ENCODE results near the gene PLCB4. TPM values are rescaled to one million over a fixed set of nuclear protein-coding genes. Genes with fewer than 3 reads are reported as not detected.

PLCB4 gene
- total RNA-seq, 2 donors from 2014 or later = not detected

DNA sequence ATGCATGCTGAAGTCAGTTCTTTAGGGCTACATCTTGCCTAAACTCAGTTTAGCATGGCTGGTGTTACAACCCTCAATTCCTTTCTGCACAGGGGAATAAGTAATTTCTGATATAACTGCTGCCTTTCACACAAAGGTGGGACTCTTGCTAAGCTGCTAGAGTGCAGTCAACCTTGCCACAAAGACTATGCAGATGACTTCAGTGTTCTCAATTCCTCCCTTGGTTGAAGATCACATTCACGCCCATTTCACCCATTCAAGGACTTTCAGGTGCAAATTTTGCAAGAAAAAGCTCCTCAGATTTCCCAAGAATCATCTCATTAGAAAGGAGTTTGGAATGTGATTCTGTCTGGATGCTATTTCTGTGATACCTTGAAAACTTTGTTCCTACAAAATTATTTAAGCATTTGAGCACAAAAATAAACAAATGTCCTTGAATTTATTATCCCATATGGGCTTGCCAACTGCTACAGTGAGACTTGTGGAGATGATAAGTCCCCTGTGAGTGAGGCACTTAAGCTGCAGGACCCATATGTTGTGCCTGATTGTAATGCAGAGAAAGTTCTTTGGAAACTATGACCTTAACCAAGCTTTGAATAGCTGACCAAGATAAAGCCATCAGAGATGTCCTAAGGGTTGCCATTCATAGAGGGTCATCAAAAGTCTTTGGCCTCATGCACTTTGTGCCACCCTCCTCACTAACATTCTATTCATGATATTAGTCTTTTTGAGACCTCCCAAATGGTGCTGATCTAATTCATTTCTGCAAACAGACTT lies 111.8 kb downstream of the PLCB4 start:
- Mint-ChIP-seq H3K27ac (no peak overlapping the region), H3K9me3 (peaks cover 0 to 2% of the 10 kb centered on the region in 2 donors), H3K27me3 (ENCODE audit: low read depth) (no peaks in the 10 kb centered on the region), H3K4me3 (no peak overlapping the region), H3K4me1 (ENCODE audit: low read depth) (no peaks in the 10 kb centered on the region), H3K36me3 (ENCODE audit: insufficient read depth in 2 of 2) (no peaks in the 10 kb centered on the region)
- DNase-seq (no peak), ATAC-seq (replicated peaks in 1 of 2) (no peak)

DNA sequence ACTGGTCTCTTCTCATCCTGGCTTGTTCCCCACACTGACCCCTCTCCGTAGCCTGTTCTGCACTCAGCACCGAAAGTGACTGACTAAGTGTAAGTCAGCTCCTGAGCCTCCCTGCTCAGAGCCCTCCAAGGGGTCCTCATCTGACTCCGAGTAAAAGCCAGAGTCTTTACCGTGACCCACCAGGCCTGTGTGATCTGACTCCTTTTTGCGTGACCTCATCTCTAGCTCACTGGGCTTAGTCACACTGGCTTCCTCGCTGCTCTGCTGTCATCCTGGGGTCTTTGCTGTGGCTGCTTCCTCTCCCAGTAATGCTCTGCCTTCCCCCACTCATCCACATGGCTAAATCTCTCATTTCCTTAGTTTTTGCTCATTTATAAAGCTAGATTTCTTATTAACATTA lies 116.6 kb downstream of the PLCB4 start:
- ATAC-seq (replicated peaks in 1 of 2) (peak in 1 of 2 donors; percentile 15), DNase-seq (no peak)
- H3K4me1 Mint-ChIP-seq (ENCODE audit: low read depth) = no peaks in the 10 kb centered on the region
- H3K27ac Mint-ChIP-seq = no peak overlapping the region
- no peaks in the 10 kb centered on the region for H3K27me3 Mint-ChIP-seq (ENCODE audit: low read depth)
- H3K9me3 Mint-ChIP-seq = peaks cover 0 to 2% of the 10 kb centered on the region in 2 donors
- H3K36me3 Mint-ChIP-seq (ENCODE audit: insufficient read depth in 2 of 2) = no peaks in the 10 kb centered on the region
- H3K4me3 Mint-ChIP-seq = no peak overlapping the region

DNA sequence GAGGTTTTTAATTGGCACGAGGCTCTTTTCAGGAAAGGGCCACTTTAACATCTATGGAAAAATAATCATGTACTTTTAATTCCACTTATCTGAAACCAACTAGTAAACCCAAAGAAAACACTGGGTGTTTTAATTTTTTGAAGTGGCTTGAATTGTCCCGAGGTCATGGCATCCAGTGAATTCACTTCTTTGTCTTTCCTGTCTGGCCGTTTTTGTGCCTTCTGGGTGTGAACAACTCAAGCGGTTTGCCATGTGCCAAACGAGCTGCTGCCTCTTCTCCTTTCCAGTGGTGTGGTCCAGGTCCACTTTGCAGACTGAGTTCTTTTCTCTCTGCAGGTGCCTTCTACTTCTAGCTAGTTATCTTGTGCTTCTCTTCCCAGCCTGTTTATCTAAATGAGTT lies 117.5 kb downstream of the PLCB4 start:
- peaks cover 0 to 2% of the 10 kb centered on the region in 2 donors for H3K9me3 Mint-ChIP-seq
- ATAC-seq (replicated peaks in 1 of 2) (no peak), DNase-seq (no peak)
- no peak overlapping the region for H3K4me3 Mint-ChIP-seq
- no peaks in the 10 kb centered on the region for H3K4me1 Mint-ChIP-seq (ENCODE audit: low read depth)
- no peaks in the 10 kb centered on the region for H3K36me3 Mint-ChIP-seq (ENCODE audit: insufficient read depth in 2 of 2)
- H3K27me3 Mint-ChIP-seq (ENCODE audit: low read depth) = no peaks in the 10 kb centered on the region
- H3K27ac Mint-ChIP-seq = no peak overlapping the region

DNA sequence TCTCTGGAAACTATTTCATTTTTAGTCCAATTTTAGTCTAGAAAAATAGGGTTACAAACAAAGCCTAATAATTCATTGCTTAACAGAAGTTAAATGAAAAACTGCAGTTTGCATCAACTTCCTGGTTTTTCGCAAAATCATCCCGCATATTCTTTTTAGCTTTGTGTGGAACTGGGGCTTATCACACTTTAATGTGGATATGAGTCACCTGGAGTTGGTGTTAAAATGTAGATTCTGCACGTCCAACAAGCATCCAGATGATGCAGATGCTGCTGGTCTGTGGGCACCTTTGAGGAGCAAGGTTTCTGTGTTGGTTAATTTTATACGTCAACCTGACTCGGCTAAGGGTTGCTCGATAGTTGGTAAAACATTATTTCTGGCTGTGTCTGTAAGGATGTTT lies 126.1 kb downstream of the PLCB4 start:
- Mint-ChIP-seq H3K36me3 (ENCODE audit: insufficient read depth in 2 of 2) (no peaks in the 10 kb centered on the region), H3K9me3 (peaks cover 0 to 3% of the 10 kb centered on the region in 2 donors), H3K27me3 (ENCODE audit: low read depth) (no peaks in the 10 kb centered on the region), H3K4me1 (ENCODE audit: low read depth) (no peaks in the 10 kb centered on the region), H3K27ac (no peak overlapping the region), H3K4me3 (no peak overlapping the region)
- ATAC-seq (replicated peaks in 1 of 2) (no peak), DNase-seq (no peak)

DNA sequence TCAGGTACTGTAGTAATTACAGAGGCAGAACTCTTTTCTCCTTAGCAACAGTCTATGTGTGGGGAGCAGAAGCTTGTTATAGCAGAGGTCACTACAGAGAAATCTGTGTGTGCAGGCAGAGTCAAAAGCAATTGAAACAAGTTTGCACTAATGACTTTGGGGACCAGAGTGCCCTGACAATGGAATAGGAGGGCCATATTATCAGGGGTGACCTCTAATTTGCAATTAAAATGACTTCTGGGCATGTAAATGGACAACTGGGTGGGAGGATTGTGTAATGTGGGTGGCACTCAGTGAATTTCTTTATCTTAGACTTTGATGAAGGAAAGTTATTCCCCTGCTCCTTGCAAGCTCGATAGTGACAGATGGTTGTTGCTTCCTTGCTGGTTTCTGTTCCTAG lies 127.2 kb downstream of the PLCB4 start:
- Mint-ChIP-seq H3K27me3 (ENCODE audit: low read depth) (no peaks in the 10 kb centered on the region), H3K27ac (no peak overlapping the region), H3K36me3 (ENCODE audit: insufficient read depth in 2 of 2) (no peaks in the 10 kb centered on the region), H3K4me3 (no peak overlapping the region), H3K4me1 (ENCODE audit: low read depth) (no peaks in the 10 kb centered on the region), H3K9me3 (peaks cover 0 to 3% of the 10 kb centered on the region in 2 donors)
- DNase-seq = no peak
- no peak for ATAC-seq (replicated peaks in 1 of 2)

DNA sequence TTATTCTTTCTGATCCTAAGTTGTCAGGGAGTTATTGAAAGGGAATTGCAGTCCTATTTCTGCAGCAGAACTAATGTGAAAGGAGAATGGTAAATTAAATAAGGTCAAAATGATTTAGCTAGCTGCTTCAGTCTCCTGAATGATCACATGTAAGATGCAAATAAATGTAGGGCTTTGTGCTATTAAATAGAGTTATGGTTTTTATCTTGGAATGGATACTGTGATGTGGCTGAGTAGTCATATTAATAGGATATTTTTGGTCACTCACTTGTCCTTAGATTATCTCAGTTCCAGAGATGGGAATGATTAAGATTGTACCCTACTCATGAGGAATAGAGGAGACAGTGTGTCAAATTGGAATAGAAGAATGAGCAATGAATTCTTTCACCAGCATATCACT lies 129.6 kb downstream of the PLCB4 start:
- no peaks in the 10 kb centered on the region for H3K36me3 Mint-ChIP-seq (ENCODE audit: insufficient read depth in 2 of 2)
- H3K4me3 Mint-ChIP-seq = no peak overlapping the region
- ATAC-seq (replicated peaks in 1 of 2) = no peak
- H3K27ac Mint-ChIP-seq = no peak overlapping the region
- H3K27me3 Mint-ChIP-seq (ENCODE audit: low read depth) = no peaks in the 10 kb centered on the region
- H3K4me1 Mint-ChIP-seq (ENCODE audit: low read depth) = no peaks in the 10 kb centered on the region
- peaks cover 0 to 2% of the 10 kb centered on the region in 2 donors for H3K9me3 Mint-ChIP-seq
- no peak for DNase-seq

DNA sequence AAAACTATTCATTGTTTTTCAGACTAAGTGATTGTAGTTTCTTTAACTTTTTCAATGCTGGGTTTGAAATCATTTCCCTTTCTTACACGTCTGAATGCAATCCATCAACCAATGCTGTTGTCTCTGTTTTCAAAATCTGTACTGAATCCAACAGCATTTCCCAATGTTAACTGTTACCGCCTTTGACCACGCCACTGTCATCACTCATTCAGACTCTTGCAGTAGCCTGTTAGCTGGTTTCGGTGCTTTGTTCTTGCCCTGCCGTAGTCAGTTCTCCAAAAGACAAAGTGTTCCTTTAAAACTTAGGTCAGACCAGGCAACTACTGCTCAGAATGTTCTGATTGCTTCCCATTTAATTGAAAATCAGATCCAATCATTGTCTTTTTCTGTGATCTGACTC lies 131.3 kb downstream of the PLCB4 start:
- no peak overlapping the region for H3K4me3 Mint-ChIP-seq
- no peaks in the 10 kb centered on the region for H3K27me3 Mint-ChIP-seq (ENCODE audit: low read depth)
- DNase-seq (no peak), ATAC-seq (replicated peaks in 1 of 2) (no peak)
- H3K9me3 Mint-ChIP-seq = peaks cover 0 to 2% of the 10 kb centered on the region in 2 donors
- H3K36me3 Mint-ChIP-seq (ENCODE audit: insufficient read depth in 2 of 2) = no peaks in the 10 kb centered on the region
- no peak overlapping the region for H3K27ac Mint-ChIP-seq
- no peaks in the 10 kb centered on the region for H3K4me1 Mint-ChIP-seq (ENCODE audit: low read depth)

DNA sequence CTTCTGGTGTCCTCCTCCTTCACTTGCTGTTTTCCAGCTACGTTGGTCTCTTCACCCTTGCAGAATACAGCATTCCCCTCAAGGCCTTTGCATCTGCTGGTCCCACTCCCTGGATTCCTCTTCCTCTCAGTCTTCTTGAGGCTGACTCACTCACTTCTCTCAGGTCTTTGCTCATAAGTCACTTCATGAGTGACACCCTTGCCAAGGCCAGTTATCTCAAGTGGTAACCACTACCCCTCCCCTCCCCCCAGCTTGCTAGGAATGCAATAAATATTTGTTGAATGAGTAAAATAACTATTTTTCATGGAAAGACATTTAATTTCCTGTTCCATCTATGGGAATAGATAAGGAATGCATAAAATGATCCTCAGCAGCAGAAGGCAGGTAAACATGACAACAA lies 131.7 kb downstream of the PLCB4 start:
- Mint-ChIP-seq H3K36me3 (ENCODE audit: insufficient read depth in 2 of 2) (no peaks in the 10 kb centered on the region), H3K9me3 (peaks cover 0 to 2% of the 10 kb centered on the region in 2 donors), H3K4me1 (ENCODE audit: low read depth) (no peaks in the 10 kb centered on the region), H3K4me3 (no peak overlapping the region), H3K27ac (no peak overlapping the region), H3K27me3 (ENCODE audit: low read depth) (no peaks in the 10 kb centered on the region)
- ATAC-seq (replicated peaks in 1 of 2) (no peak), DNase-seq (no peak)

DNA sequence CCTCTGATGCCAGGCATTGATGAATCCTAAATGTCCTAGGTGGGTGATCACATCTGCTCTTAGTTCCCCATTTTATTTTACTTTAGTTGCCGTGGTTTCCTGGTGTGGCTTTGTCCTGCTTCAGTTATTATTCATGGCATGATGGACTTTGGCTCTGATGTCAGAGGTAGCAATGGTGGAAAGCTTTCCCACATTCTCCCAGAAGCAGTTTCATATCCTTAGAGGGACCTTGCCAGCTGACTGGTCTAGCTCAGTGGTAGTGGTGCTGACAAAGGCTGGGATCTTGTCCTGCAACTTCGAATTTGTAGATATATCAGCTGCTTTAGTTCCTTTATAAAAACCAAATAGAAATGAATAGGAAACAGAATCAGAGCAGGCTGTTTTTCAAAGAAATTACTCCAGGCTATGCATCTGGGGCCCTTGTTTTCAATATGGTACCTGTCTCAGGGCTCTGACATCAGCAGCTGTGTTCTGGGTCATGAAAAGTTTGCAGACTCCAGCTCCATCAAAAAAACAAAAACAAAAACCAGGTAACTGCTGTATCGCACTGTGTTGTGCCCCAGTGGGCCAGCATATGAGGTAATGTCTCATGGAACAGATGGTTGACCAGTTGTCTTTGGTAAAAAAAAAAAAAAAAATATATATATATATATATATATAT lies 133.7 kb downstream of the PLCB4 start:
- Mint-ChIP-seq H3K9me3 (peaks cover 0 to 2% of the 10 kb centered on the region in 2 donors), H3K27me3 (ENCODE audit: low read depth) (no peaks in the 10 kb centered on the region), H3K4me1 (ENCODE audit: low read depth) (no peaks in the 10 kb centered on the region), H3K27ac (no peak overlapping the region), H3K4me3 (no peak overlapping the region), H3K36me3 (ENCODE audit: insufficient read depth in 2 of 2) (no peaks in the 10 kb centered on the region)
- DNase-seq = no peak
- ATAC-seq (replicated peaks in 1 of 2) = no peak

DNA sequence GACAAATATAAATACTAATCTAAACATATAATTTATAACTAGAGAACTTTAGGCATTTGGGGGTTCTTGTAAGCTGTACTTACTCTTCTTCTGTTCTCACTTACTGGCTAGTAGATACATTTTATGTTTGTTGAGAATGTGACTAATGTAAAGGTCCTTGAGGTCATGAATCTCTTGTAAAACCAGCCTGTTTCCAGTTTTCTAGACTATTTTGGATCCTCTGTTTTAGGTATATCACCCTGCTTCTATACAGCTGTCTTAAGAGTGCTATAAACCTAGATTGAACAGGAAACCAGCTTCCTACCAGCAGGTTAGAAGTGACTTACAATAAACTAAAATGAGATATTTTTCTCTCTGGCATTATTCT lies 134.2 kb downstream of the PLCB4 start:
- DNase-seq = no peak
- Mint-ChIP-seq H3K36me3 (ENCODE audit: insufficient read depth in 2 of 2) (no peaks in the 10 kb centered on the region), H3K9me3 (peaks cover 0 to 2% of the 10 kb centered on the region in 2 donors), H3K27me3 (ENCODE audit: low read depth) (no peaks in the 10 kb centered on the region), H3K4me1 (ENCODE audit: low read depth) (no peaks in the 10 kb centered on the region), H3K27ac (no peak overlapping the region), H3K4me3 (no peak overlapping the region)
- ATAC-seq (replicated peaks in 1 of 2) = no peak

DNA sequence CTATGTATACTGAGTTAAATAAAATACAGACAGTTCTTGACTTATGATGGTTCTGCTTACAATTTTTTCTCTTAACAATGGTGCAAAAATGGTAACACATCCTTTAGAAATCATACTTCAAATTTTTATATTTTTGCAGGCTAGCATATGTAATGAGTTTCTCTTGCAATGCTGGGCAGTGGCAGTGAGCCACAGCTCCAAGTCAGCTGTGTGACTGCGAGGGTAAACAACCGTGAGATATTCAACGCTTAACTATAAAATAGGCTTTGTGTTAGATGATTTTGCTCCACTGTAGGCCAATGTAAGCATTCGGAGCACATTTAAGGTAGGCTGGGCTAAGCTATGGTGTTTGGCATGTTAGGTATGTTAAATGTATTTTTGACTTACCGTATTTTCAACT lies 136.1 kb downstream of the PLCB4 start:
- DNase-seq (no peak), ATAC-seq (replicated peaks in 1 of 2) (no peak)
- no peak overlapping the region for H3K27ac Mint-ChIP-seq
- H3K9me3 Mint-ChIP-seq = peaks cover 1 to 2% of the 10 kb centered on the region in 2 donors
- H3K36me3 Mint-ChIP-seq (ENCODE audit: insufficient read depth in 2 of 2) = no peaks in the 10 kb centered on the region
- no peaks in the 10 kb centered on the region for H3K4me1 Mint-ChIP-seq (ENCODE audit: low read depth)
- no peak overlapping the region for H3K4me3 Mint-ChIP-seq
- H3K27me3 Mint-ChIP-seq (ENCODE audit: low read depth) = no peaks in the 10 kb centered on the region

DNA sequence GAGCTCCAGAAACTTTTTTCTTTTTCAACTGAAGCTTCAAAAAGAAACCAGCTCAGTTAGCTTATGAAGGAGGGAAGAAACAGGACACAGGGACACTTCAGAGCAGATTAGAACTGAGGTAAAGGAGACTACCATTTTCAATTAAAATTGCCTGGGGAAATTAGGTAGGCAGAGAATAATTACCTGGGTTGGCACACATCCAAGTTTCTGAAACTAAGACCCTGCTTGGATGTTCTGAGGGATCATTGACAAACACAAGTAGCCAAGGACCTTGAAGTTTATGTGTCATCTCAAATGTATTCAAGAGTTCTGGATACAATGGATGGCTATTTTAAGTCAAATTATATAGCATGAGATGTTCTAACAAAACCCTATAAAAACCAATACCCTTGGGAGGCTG lies 137.6 kb downstream of the PLCB4 start:
- DNase-seq (no peak), ATAC-seq (replicated peaks in 1 of 2) (no peak)
- Mint-ChIP-seq H3K4me3 (no peak overlapping the region), H3K27ac (no peak overlapping the region), H3K9me3 (peaks cover 1 to 5% of the 10 kb centered on the region in 2 donors), H3K4me1 (ENCODE audit: low read depth) (no peaks in the 10 kb centered on the region), H3K36me3 (ENCODE audit: insufficient read depth in 2 of 2) (no peaks in the 10 kb centered on the region), H3K27me3 (ENCODE audit: low read depth) (no peaks in the 10 kb centered on the region)

DNA sequence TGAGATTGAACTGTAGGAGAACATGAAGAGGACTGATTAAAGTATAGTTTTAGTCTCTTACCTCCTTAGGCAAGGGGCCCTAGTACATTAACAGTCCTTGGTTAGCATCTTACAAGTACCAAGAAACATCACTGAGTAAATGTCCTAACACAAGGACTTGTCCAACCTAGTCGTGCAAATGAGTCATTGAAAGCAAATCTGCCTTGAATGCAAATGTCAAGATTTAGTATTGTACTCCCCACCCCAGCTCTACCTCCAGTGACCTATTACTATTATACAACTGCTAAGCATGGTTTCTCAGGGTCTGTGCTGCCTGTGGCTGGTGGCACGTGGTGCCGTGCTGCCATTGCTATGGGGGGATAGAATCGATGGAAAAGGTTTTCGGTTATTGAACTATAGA lies 138.4 kb downstream of the PLCB4 start:
- DNase-seq = no peak
- H3K4me1 Mint-ChIP-seq (ENCODE audit: low read depth) = no peaks in the 10 kb centered on the region
- H3K27me3 Mint-ChIP-seq (ENCODE audit: low read depth) = no peaks in the 10 kb centered on the region
- peaks cover 1 to 3% of the 10 kb centered on the region in 2 donors for H3K9me3 Mint-ChIP-seq
- no peaks in the 10 kb centered on the region for H3K36me3 Mint-ChIP-seq (ENCODE audit: insufficient read depth in 2 of 2)
- H3K27ac Mint-ChIP-seq = no peak overlapping the region
- no peak for ATAC-seq (replicated peaks in 1 of 2)
- H3K4me3 Mint-ChIP-seq = no peak overlapping the region

DNA sequence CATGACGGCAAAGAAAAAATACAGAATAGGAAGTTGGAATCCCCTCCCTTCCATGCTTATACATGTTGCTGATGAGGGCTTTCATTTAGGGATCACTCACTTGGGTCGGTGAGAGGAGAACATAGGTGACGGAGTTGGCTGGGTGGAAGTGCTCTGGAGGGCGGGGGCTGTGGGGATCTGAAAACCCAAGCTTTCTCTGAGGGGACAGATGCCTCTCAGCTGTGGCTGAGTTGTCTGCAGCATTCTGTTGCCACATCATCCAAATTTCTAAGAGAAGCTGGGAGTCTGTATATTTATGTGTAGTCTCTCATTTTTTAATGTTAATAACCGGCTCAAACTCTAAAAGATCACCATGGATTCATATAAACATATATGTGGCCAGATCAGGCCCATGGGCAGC lies 141.5 kb downstream of the PLCB4 start:
- ATAC-seq (replicated peaks in 1 of 2) (no peak), DNase-seq (no peak)
- Mint-ChIP-seq H3K4me3 (no peak overlapping the region), H3K4me1 (ENCODE audit: low read depth) (no peaks in the 10 kb centered on the region), H3K27me3 (ENCODE audit: low read depth) (no peaks in the 10 kb centered on the region), H3K36me3 (ENCODE audit: insufficient read depth in 2 of 2) (no peaks in the 10 kb centered on the region), H3K27ac (no peak overlapping the region), H3K9me3 (peaks cover 1 to 3% of the 10 kb centered on the region in 2 donors)

Measured in activated T-cell treated with anti-CD3 and anti-CD28 coated beads, Interleukin-2, amount 50 U/mL, for 72 hours (primary cell).